PFSK-1 (cell line): ENCODE measurements around the gene KBTBD8.

Experiments used
- FOXP2 ChIP-seq: optimal IDR thresholded peaks from 2 replicates; pipeline ENCODE3; 2011; ENCODE audit warnings: borderline replicate concordance, control low read depth, inconsistent platforms; ENCODE audit not compliant: insufficient read depth; ENCODE audit errors: extremely low read length, extremely low read depth
- POLR2AphosphoS5 ChIP-seq: IDR thresholded peaks from 2 replicates; pipeline ENCODE4 v1.6.1; 2012; ENCODE audit warnings: low read depth, mild to moderate bottlenecking, control low read depth, low read length, moderate library complexity
- SIN3A ChIP-seq: IDR thresholded peaks from 2 replicates; pipeline ENCODE4 v1.6.1; 2012; ENCODE audit warnings: mild to moderate bottlenecking, low read length, moderate library complexity, borderline replicate concordance; ENCODE audit not compliant: insufficient read depth
- TAF1 ChIP-seq: IDR thresholded peaks from 2 replicates; pipeline ENCODE4 v1.6.1; 2012; ENCODE audit warnings: low read length, control low read depth, borderline replicate concordance; ENCODE audit not compliant: insufficient read depth
- TF ChIP-seq, protein P1 (sequence below), 2 experiments: IDR thresholded peaks; 2 replicates each; pipeline versions ENCODE4 v1.6.1 to v1.8.0; 2011 to 2012; ENCODE audit warnings: low read depth in 2 of 2, low read length in 2 of 2, control low read depth in 1 of 2, inconsistent platforms in 1 of 2, mild to moderate bottlenecking in 1 of 2, moderate library complexity in 1 of 2; ENCODE audit not compliant: insufficient read depth in 1 of 2

Gene KBTBD8

DNA sequence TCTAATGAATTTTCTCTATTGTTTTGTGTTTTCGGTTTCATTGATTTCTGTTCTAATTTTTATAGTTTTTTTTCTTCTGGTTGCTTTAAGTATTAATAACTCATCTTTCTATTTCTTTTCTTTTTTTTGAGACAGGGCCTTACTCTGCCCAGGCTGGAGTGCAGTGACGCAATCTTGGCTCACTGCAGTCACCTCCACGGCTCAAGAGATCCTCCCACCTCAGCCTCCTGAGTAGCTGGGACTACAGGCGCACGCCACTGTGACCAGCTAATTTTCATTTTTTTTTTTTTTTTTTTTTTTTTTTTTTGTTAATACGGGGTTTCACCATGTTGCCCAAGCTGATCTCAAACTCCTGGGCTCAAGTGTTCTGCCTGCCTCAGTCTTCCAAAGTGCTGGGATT lies 14.5 kb downstream of the KBTBD8 start:
- TF ChIP-seq POLR2AphosphoS5 (no peak), TAF1 (no peak), SIN3A (no peak), FOXP2 (no peak)
- TF ChIP-seq, protein P1, sequence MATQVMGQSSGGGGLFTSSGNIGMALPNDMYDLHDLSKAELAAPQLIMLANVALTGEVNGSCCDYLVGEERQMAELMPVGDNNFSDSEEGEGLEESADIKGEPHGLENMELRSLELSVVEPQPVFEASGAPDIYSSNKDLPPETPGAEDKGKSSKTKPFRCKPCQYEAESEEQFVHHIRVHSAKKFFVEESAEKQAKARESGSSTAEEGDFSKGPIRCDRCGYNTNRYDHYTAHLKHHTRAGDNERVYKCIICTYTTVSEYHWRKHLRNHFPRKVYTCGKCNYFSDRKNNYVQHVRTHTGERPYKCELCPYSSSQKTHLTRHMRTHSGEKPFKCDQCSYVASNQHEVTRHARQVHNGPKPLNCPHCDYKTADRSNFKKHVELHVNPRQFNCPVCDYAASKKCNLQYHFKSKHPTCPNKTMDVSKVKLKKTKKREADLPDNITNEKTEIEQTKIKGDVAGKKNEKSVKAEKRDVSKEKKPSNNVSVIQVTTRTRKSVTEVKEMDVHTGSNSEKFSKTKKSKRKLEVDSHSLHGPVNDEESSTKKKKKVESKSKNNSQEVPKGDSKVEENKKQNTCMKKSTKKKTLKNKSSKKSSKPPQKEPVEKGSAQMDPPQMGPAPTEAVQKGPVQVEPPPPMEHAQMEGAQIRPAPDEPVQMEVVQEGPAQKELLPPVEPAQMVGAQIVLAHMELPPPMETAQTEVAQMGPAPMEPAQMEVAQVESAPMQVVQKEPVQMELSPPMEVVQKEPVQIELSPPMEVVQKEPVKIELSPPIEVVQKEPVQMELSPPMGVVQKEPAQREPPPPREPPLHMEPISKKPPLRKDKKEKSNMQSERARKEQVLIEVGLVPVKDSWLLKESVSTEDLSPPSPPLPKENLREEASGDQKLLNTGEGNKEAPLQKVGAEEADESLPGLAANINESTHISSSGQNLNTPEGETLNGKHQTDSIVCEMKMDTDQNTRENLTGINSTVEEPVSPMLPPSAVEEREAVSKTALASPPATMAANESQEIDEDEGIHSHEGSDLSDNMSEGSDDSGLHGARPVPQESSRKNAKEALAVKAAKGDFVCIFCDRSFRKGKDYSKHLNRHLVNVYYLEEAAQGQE (IDR thresholded peaks at IDR 0.05; ENCODE audit: insufficient read depth in 1 of 2, low read depth in 2 of 2, low read length in 2 of 2), result no peak

DNA sequence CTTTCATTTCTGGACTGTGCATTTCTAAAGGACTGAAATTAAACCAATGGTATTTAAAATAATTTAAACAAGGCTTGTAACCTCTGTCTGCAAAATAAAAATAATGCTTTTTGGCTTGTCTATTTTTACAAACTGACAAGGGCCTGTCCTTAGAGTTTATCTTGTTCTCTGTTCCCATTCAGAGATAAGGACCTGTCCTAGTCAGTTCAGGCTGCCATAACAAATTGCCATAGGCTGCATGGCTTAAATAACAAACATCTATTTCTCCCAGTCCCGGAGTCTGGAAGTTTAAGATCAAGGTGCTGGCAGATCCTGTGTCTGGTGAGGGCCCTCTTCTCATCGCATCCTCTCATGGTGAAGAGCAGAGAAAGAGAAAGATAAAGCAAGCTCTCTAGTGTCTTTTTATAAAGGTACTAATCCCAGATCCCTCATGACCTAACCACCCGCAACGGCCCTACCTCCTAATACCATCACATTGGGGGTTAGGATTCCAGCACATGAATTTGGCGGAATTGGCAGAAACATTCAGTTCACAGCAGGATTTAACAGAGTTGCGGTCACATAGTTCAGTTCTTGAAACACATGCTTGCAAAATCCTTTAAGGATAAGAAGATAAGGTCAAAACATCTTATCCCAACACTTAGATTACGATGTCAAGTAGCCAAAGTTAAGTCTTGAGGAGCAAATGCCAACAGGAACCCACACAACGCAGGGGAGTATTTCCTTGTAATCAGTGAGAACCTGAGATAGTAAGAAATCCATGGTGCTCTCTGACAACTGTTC lies 17.8 kb downstream of the KBTBD8 start:
- no peak for TF ChIP-seq TAF1
- TF ChIP-seq SIN3A, result no peak
- no peak for TF ChIP-seq POLR2AphosphoS5
- no peak for TF ChIP-seq FOXP2
- TF ChIP-seq, protein P1 (IDR thresholded peaks at IDR 0.05; ENCODE audit: insufficient read depth in 1 of 2, low read depth in 2 of 2, low read length in 2 of 2), result no peak

DNA sequence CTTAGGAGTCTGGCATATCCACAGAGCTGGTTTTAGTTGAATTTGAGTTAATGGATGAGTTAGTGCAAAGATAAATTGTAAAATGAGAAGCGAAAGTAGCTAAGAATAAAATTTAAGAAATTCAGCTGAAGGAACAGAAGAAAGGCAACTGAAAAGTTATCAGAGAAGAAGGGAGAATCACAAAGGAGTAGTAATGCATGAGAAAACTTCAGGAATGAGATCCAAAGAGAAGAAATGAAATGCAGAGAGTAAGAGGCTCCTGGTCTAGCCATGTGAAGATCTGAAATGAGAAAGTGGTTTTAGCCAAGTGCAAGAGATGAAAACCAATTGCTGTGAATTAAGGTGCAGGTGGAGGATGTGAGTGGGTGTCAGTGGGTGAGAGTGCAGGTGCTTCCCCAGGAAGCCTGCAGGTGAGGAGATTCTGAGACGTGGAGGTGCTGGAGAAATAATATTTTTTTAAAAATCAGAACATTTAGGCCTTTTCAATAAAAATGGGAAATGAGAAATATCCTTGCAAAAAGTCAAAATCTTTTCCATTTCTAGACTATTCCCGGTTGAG lies 18.5 kb downstream of the KBTBD8 start:
- no peak for TF ChIP-seq FOXP2
- no peak for TF ChIP-seq TAF1
- no peak for TF ChIP-seq SIN3A
- no peak for TF ChIP-seq POLR2AphosphoS5
- TF ChIP-seq, protein P1 (IDR thresholded peaks at IDR 0.05; ENCODE audit: insufficient read depth in 1 of 2, low read depth in 2 of 2, low read length in 2 of 2), result no peak

DNA sequence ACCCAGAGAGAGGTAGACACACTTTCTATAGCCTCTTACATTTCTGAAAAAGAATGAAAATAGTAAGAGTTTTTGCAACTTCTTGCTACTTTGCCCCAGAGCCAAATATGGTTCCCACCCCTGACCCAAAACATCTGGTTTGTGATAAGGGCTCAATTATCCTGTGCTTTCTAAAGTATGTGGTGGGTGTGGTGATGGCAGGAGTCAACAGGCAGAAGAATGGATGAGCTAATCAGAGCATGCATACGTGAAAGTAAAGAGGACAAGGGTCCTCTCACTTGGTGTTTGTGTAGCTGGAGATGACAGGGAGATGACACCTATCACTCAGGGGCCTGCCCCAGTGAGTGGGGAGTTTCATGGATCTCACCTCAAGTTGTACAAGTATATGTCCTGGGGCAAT lies 19.1 kb downstream of the KBTBD8 start:
- no peak for TF ChIP-seq SIN3A
- no peak for TF ChIP-seq FOXP2
- no peak for TF ChIP-seq POLR2AphosphoS5
- TF ChIP-seq, protein P1 (IDR thresholded peaks at IDR 0.05; ENCODE audit: insufficient read depth in 1 of 2, low read depth in 2 of 2, low read length in 2 of 2), result no peak
- no peak for TF ChIP-seq TAF1
